D721Med (cell line): ENCODE results near the gene CORO6.

ENCODE experiments used
- DNase-seq: peaks from one replicate; pipeline ENCODE4 v3.0.0; 2011; ENCODE audit warnings: low spot score; ENCODE audit not compliant: insufficient read length
- FAIRE-seq: peaks from 2 replicates; lab custom pipeline; 2011; peaks lifted over from hg19 to GRCh38; lab: Jason Lieb, UNC
- CTCF ChIP-seq: IDR thresholded peaks from 2 replicates; pipeline ENCODE4 v1.5.1; 2012; ENCODE audit warnings: mild to moderate bottlenecking, control low read depth; ENCODE audit not compliant: insufficient read depth; ENCODE audit errors: missing control alignments

The CORO6 gene

GRCh38 chr17:29607557-29608195 lies 15.0 kb downstream of the CORO6 start:
- FAIRE-seq (no peak), DNase-seq (no peak)
- TF ChIP-seq CTCF: no peak

DNA sequence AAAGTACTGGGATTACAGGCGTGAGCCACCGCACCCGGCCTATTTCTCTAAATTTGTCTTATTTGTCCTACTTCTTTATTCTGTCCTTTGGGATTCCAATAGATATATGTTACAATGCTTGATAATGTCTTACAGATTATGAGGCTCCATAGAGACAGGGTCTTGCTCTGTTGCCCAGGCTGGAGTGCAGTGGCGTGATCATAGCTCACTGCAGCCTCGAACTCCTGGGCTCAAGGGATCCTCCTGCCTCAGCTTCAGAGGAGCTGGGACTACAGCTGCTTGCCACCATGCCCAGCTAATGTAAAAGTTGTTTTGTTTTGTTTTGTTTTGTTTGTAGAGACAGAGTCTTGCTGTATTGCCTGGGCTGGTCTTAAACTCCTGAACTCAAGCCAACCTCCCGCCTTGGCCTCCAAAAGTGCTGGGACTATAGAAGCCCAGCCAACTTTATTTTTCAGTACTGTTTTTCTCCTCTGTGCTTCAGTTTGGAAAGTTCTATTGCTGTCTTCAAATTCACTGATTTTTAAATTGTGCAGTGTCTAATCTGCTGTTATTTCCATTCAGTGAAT lies 19.5 kb downstream of the CORO6 start:
- TF ChIP-seq CTCF: no peak
- FAIRE-seq (no peak), DNase-seq (no peak)

DNA sequence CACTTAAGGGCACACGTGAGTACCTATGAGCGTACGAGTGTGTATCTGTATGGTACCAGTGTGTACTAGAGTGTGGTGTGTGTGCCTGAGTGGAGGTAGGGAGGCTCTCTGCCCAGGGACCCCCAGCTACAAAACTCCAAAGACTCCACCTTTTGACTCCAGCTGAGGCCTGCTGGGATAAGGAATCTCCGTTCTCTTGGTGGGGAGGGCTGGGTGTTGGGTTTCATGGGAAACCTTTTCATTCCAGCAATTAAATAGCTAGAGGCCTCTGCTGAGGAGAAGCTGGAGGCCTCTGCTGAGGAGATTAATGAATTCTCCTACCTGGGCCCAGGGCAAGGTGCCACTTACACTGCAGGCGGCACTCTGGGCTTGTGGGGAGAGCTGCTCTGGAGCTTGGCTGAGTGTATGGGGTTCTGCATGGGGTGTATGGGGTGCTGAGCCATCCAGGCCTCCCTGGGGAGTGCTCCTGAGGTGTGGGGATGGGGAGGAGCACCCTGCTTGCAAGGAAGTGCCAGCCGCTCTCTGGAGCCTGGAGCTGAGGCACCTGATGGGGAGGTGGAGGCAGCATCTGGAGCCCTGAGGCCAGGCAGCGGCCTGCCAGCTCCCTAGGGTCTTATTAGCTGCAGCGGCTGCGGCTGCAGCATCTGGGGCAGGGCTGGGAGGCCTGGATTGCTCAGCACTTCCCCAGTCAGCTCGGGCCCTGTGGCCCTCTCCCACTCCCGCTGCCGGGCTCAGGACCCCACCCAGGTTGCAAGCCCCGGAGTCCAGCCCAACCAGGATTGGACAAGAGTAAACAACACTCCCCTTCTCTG lies 25.1 kb downstream of the CORO6 start:
- FAIRE-seq: no peak

DNA sequence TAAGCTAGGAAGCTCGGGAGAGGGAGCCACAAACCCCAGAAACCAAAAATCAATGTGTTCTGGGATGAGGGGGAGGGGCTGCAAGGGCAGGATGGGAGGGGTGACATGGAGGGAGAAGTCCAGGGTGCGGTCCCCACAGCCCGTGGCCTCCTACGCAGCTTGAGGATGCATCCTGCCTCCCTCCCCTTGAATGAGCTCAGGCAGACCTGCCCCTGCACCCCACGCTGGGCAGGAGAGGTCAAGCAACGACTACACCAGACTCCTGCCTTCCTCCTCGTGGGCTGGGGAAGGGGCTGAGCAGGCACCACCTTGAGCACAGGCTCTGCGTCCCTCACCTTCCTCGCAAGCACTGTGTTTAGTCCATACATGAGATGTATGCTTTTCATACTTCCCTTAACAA lies 25.9 kb downstream of the CORO6 start:
- TF ChIP-seq CTCF: no peak
- FAIRE-seq (no peak), DNase-seq (no peak)

More for the DNA sequence above, 25.1 kb downstream of the CORO6 start:
- no peak for TF ChIP-seq CTCF
- DNase-seq: no peak

GRCh38 chr17:29595943-29596774 lies 26.6 kb downstream of the CORO6 start:
- no peak for TF ChIP-seq CTCF
- no peak for FAIRE-seq
- DNase-seq: no peak

- no peak for FAIRE-seq
- DNase-seq: no peak
- TF ChIP-seq CTCF: no peak
These were observed 27.4 kb downstream of the CORO6 start for GRCh38 chr17:29595107-29595942.
